HG03342 (cell line): Measurements from ENCODE around the gene PUSL1.
A peak's percentile ranks its signal among the peaks of the same experiment; 100 is the strongest.

Source experiments
- ATAC-seq: cut with Tn5 transposase; IDR thresholded peaks from one replicate; pipeline ENCODE4 v1.9.1; 2021; ENCODE audit warnings: mild to moderate bottlenecking, moderate library complexity; ENCODE audit not compliant: unreplicated experiment

The PUSL1 gene

GRCh38 chr1:1307923-1308755 is at the start of gene PUSL1, which contains the start of gene ACAP3:
Gene PUSL1 (plus strand): TSS chr1:1308597. CDS start chr1:1308644, 47 bp downstream.
Gene ACAP3 (minus strand): TSS chr1:1307930. CDS start chr1:1307815, 115 bp downstream.
- peak; percentile 49 for ATAC-seq

GRCh38 chr1:1259119-1259488 is 49.3 kb upstream of the PUSL1 start:
- no peak for ATAC-seq

GRCh38 chr1:1259540-1259939 is 48.9 kb upstream of the PUSL1 start:
- ATAC-seq, result no peak

- no peak for ATAC-seq
Measured at GRCh38 chr1:1259951-1260600, 48.3 kb upstream of the PUSL1 start.

DNA sequence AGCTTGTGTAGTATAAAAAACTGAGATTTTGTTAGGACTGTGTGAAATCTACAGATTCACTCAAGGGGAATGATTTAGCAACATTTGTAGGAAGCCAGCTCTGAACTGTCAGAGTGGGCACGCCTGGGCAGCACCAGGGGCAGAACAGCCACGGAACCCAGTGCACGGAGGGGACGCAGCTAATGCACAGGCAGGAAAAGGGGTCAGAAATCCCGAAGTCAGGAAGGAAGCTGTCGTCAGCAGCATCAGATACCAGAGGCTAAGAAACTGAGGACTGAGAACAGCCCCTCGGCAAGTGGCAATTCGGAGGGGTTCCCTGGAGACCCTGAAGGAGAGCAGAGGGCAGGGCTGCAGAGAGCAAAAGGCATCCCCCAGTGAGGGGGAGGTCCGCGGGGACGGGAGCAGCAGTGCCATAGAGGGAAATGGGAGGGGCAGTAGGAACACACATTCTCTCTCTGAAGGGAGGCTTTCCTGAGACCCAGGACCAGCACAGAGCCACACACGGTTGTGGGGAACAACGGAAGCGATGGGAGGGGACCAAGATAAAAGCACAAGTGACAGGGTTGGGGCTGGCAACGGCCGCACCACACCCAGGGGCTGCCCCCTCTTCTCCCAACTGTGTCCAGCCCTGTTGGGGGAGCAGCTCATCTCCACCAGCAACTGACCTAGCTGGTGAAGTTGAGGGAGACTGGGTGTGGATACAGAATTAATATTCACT is 47.4 kb upstream of the PUSL1 start:
- no peak for ATAC-seq

- no peak for ATAC-seq
Measured at GRCh38 chr1:1262071-1262470, 46.3 kb upstream of the PUSL1 start.

DNA sequence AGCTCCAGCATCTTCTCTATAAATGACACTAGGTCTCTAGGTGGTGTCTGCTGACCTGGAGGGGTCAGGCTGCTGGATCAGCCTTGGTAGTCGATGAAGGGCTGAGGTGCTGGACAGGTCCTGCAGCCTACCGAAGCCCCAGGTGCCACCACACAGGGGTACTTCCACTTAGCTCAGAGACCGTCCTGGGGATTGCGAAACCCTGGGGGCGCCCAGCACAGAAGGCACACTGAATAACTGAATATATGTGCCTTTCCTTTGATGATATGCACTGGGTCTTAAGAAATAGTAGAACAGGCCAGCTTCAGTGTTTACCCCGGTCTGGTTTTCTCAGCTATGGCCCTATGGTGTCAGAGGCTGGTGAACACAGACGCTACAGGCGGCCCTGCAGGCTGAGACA is 45.6 kb upstream of the PUSL1 start:
- ATAC-seq, result no peak

DNA sequence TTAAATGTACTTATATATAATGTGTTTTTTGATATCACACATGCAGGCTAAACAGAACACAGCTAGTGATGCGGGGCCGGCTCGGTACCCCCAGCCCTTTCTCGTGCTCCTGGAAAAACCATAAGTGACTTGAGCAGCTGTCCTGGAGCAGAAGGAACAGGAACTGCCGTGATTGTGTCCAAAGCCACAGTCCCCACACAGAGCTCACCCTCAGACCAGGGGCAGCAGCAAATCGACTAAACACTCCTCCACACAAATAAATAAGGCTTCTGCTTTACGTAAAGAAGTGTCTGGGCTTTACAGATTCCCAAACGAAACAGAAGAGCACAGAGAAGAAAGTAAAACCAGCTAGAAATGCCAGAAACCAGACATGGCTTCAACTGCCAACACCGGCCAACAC is 44.4 kb upstream of the PUSL1 start:
- no peak for ATAC-seq

DNA sequence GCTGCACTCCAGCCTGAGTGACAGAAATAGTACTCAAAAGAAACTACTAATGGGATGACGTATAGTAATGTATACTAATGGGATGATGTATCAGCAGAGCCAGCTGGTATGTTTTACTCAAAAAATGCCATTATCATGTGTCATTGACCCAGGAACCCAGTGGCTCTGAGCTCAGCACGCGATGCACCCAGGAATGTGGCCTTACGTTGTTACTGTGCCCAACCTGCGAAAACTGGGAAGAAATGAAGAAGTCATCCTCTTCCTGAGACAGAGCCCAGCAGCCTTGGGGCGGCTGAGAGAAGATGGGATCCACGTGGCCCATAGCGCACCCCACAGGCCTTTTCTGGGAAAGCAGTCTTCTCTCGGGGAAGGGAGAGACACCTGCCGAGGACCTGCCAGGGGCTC is 43.5 kb upstream of the PUSL1 start:
- ATAC-seq, result no peak

DNA sequence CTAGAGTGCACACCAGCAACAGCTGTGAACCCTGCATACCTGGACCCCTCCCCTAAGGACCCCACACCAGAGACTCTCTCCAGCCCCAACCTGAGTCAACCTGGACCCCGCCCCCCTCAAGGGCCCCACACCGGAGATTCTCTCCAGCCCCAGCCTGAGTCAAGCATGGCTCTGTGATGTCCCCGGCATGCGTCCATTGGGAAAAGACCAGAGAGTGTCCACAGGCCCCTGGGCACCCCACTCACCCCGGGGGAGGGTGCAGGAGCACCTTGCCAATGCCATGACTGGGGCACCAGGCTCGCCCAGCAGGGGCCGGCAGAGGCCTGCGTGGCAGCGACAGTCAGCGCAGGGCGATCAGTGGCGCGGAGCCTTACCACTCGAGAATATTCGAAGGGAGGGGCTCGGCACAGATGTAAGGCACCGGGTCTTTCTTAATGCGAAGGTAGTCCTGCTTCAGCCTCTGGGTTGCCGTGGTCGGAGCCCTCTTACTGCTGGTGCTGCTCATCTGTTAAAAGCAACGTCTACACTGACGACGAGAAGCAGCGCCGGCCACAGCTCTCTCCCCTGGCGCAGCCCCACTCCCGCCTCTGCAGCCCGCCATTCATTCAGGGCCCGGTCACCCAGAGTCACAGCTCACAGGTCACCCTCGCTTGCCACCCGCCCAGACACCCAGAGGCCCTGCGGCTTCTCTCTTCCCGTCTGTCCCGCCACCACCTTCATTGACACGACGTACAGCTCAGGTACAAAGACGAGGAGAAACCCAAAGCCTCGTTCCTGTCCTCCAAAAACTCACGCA is 40.7 kb upstream of the PUSL1 start:
- no peak for ATAC-seq

DNA sequence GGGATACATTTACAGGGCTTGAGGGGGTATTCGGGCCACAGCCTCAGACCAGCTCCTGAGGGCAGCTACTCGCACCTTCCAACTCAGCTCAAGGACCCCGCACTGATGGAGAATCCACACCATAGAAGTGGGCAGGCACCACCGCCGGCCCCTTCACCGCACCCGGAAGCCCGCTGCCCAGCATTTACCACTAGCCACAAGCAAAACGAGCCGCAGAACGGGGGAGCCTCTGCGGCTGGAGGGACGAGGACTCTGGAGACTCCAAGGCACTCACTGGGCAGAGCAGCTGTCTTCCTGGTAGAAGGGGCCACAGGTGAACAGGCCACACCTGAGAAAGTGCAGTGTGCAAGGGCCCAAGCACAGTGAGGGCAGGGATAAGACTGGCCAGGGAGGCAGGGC is 40.1 kb upstream of the PUSL1 start:
- ATAC-seq, result no peak

DNA sequence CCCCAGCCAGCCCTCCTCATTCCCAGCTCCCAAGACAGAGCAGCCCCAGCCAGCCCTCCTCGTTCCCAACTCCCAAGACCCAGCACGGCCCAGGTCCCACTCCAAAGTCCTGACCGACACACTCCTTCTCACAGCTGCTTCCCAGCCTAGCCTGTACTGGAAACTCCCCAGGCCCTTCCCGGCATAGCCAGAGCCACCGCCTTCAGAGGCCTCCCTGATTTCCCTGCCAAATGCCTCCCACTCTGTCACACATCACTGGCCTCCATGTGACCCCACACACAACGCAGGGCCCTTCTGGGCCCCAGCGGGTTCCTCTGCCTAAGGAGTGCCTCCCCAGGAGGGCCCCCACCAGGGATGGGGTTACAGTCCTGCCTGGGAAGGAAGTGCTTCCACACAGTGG is 37.6 kb upstream of the PUSL1 start:
- no peak for ATAC-seq

GRCh38 chr1:1272341-1273208 is 35.8 kb upstream of the PUSL1 start:
- peak; percentile 1 for ATAC-seq

GRCh38 chr1:1273209-1273511 is 35.2 kb upstream of the PUSL1 start:
- ATAC-seq, result peak; percentile 3

GRCh38 chr1:1273512-1274298 is 34.7 kb upstream of the PUSL1 start, which contains the start of gene UBE2J2:
Gene UBE2J2 (minus strand): TSS chr1:1273854. CDS start chr1:1267992, 5,862 bp downstream.
- ATAC-seq, result peak; percentile 81

GRCh38 chr1:1274299-1274930 is 34.0 kb upstream of the PUSL1 start:
- ATAC-seq, result peak; percentile 11

GRCh38 chr1:1274931-1275431 is 33.4 kb upstream of the PUSL1 start:
- ATAC-seq, result no peak

GRCh38 chr1:1275836-1276235 is 32.6 kb upstream of the PUSL1 start:
- no peak for ATAC-seq

DNA sequence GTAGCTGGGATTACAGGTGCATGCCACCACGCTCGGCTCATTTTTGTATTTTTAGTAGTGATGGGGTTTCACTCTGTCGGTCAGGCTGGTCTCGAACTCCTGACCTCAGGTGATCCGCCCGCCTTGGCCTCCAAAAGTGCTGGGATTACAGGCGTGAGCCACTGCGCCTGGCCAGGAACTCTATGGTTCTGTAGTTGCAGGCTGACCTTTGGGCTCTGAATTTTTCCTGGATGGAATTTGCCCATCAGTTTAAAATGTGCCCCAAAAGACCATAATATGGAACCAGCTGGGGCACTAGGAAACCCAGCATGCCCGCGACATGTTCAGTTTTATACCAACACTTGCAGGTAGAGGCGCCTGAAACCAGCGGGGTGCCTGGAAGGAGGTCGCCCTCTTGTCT is 29.8 kb upstream of the PUSL1 start:
- no peak for ATAC-seq
